ENCODE measurements around the gene ITCH.

- TF ChIP-seq CTCF (conservative IDR thresholded peaks at IDR 0.05; ENCODE audit: low read length) (peak; percentile 70), EZH2phosphoT487 (IDR thresholded peaks at IDR 0.05; ENCODE audit: borderline replicate concordance, low read depth, low read length) (no peak)
These were observed 113.1 kb downstream of the ITCH start for GRCh38 chr20:34475979-34476736.
